H9 (cell line): ENCODE data around the gene PSPC1. TPM values are rescaled to one million over a fixed set of nuclear protein-coding genes. Genes with fewer than 3 reads are reported as not detected.

Experiments used
- DNase-seq: peaks from one replicate; pipeline ENCODE4 v3.0.0-alpha.2; 2017
- H2AFZ ChIP-seq: one replicate; pipeline ENCODE4 v1.6.1; 2013; ENCODE audit warnings: mild to moderate bottlenecking, low read length, control low read depth, moderate library complexity
- H2AK5ac ChIP-seq: 2 replicates; pipeline ENCODE4 v1.6.1; 2013; ENCODE audit warnings: low read length, control low read depth, mixed read lengths; ENCODE audit not compliant: insufficient read length
- H2BK120ac ChIP-seq: one replicate; pipeline ENCODE4 v1.6.1; 2013; ENCODE audit warnings: low read depth, mild to moderate bottlenecking, low read length, control low read depth, inconsistent platforms; ENCODE audit not compliant: poor library complexity, severe bottlenecking
- H2BK12ac ChIP-seq: 2 replicates; pipeline ENCODE4 v1.6.1; 2013; ENCODE audit warnings: low read length, control low read depth, mixed read lengths, low read depth; ENCODE audit not compliant: insufficient read length
- H2BK15ac ChIP-seq: 2 replicates; pipeline ENCODE4 v1.6.1; 2013; ENCODE audit warnings: low read depth, low read length, control low read depth
- H2BK20ac ChIP-seq: one replicate; pipeline ENCODE4 v1.6.1; 2013; ENCODE audit warnings: low read depth, mild to moderate bottlenecking, low read length, control low read depth, inconsistent platforms; ENCODE audit not compliant: poor library complexity, severe bottlenecking
- H2BK5ac ChIP-seq: 2 replicates; pipeline ENCODE4 v1.6.1; 2013; ENCODE audit warnings: low read length, control low read depth, mixed read lengths; ENCODE audit not compliant: insufficient read length
- H3K14ac ChIP-seq: 2 replicates; pipeline ENCODE4 v1.6.1; 2013; ENCODE audit warnings: low read length, control low read depth; ENCODE audit not compliant: insufficient read depth
- H3K18ac ChIP-seq: 2 replicates; pipeline ENCODE4 v1.6.1; 2013; ENCODE audit warnings: low read depth, mild to moderate bottlenecking, mixed read lengths, low read length, control low read depth; ENCODE audit not compliant: insufficient read length
- H3K23ac ChIP-seq: 2 replicates; pipeline ENCODE4 v1.6.1; 2013; ENCODE audit warnings: low read length, control low read depth, mixed read lengths, low read depth; ENCODE audit not compliant: insufficient read length
- H3K23me2 ChIP-seq: 2 replicates; pipeline ENCODE4 v1.6.1; 2013; ENCODE audit warnings: low read depth, mild to moderate bottlenecking, mixed read lengths, low read length, control low read depth; ENCODE audit not compliant: insufficient read length, poor library complexity, severe bottlenecking
- H3K27ac ChIP-seq: 2 replicates; pipeline ENCODE4 v1.5.1; 2013; ENCODE audit warnings: low read length, control low read depth, mixed read lengths, low read depth; ENCODE audit not compliant: insufficient read length
- H3K27me3 ChIP-seq: 2 replicates; pipeline ENCODE4 v1.6.1; 2013; ENCODE audit warnings: low read length, control low read depth, inconsistent platforms; ENCODE audit not compliant: insufficient read depth
- H3K4ac ChIP-seq: 2 replicates; pipeline ENCODE4 v1.6.1; 2013; ENCODE audit warnings: low read depth, mild to moderate bottlenecking, control low read depth, inconsistent platforms, low read length, moderate library complexity
- H3K4me1 ChIP-seq: 2 replicates; pipeline ENCODE4 v1.6.1; 2013; ENCODE audit warnings: low read length, control low read depth, inconsistent platforms; ENCODE audit not compliant: insufficient read depth
- H3K4me2 ChIP-seq: 2 replicates; pipeline ENCODE4 v1.6.1; 2013; ENCODE audit warnings: low read length, control low read depth, mixed read lengths; ENCODE audit not compliant: insufficient read length, insufficient read depth
- H3K56ac ChIP-seq: 2 replicates; pipeline ENCODE4 v1.6.1; 2013; ENCODE audit warnings: low read depth, mild to moderate bottlenecking, mixed read lengths, low read length, control low read depth; ENCODE audit not compliant: insufficient read length
- H3K79me1 ChIP-seq: 2 replicates; pipeline ENCODE4 v1.6.1; 2013; ENCODE audit warnings: low read depth, mild to moderate bottlenecking, moderate library complexity, low read length, control low read depth, inconsistent platforms; ENCODE audit not compliant: insufficient read depth, poor library complexity, severe bottlenecking
- H3K79me2 ChIP-seq: 2 replicates; pipeline ENCODE4 v1.6.1; 2013; ENCODE audit warnings: low read length, control low read depth, inconsistent platforms; ENCODE audit not compliant: insufficient read depth
- H3K9ac ChIP-seq: 2 replicates; pipeline ENCODE4 v1.6.1; 2013; ENCODE audit warnings: low read length, control low read depth, mixed read lengths; ENCODE audit not compliant: insufficient read length; ENCODE audit errors: extremely low read depth
- H3K9me3 ChIP-seq: one replicate; pipeline ENCODE4 v1.6.1; 2013; ENCODE audit warnings: low read depth, low read length, inconsistent platforms; ENCODE audit not compliant: control insufficient read depth
- H3T11ph ChIP-seq: one replicate; pipeline ENCODE4 v1.6.1; 2013; ENCODE audit warnings: mild to moderate bottlenecking, low read length, control low read depth, inconsistent platforms
- H4K20me1 ChIP-seq: one replicate; pipeline ENCODE4 v1.6.1; 2013; ENCODE audit not compliant: control insufficient read depth, insufficient read length, insufficient read depth
- H4K5ac ChIP-seq: 2 replicates; pipeline ENCODE4 v1.6.1; 2013; ENCODE audit warnings: low read depth, mild to moderate bottlenecking, mixed read lengths, low read length, control low read depth; ENCODE audit not compliant: insufficient read length
- H4K8ac ChIP-seq: replicated peaks from 2 replicates; pipeline ENCODE4 v1.6.1; 2013; ENCODE audit warnings: low read length, control low read depth, mixed read lengths, low read depth; ENCODE audit not compliant: insufficient read length
- H4K91ac ChIP-seq: 2 replicates; pipeline ENCODE4 v1.6.1; 2013; ENCODE audit warnings: low read depth, mild to moderate bottlenecking, moderate library complexity, mixed read lengths, low read length, control low read depth; ENCODE audit not compliant: insufficient read length
- H3K27ac Mint-ChIP-seq, 3 experiments: 2 replicates in 2 of 3; 3 replicates in 1 of 3; pipeline ENCODE4 v1.8.0; 2020 to 2021; ENCODE audit warnings: mixed read lengths in 3 of 3, mild to moderate bottlenecking in 1 of 3, moderate library complexity in 1 of 3
- H3K27me3 Mint-ChIP-seq: 2 replicates; pipeline ENCODE4 v1.8.0; 2021; ENCODE audit warnings: low read depth, mild to moderate bottlenecking, moderate library complexity, mixed read lengths
- H3K36me3 Mint-ChIP-seq, 3 experiments: 2 replicates in 2 of 3; 3 replicates in 1 of 3; pipeline ENCODE4 v1.8.0; 2020 to 2021; ENCODE audit warnings: low read depth in 3 of 3, mixed read lengths in 3 of 3; ENCODE audit not compliant: insufficient read depth in 1 of 3
- H3K4me1 Mint-ChIP-seq, 2 experiments: 2 replicates each; pipeline ENCODE4 v1.8.0; 2020; ENCODE audit warnings: mixed read lengths in 2 of 2
- H3K4me3 Mint-ChIP-seq, 2 experiments: 2 replicates in 1 of 2; 3 replicates in 1 of 2; pipeline ENCODE4 v1.8.0; 2020 to 2021; ENCODE audit warnings: mild to moderate bottlenecking in 2 of 2, mixed read lengths in 2 of 2, moderate library complexity in 1 of 2
- H3K9me3 Mint-ChIP-seq, 2 experiments: 2 replicates in 1 of 2; 3 replicates in 1 of 2; pipeline ENCODE4 v1.8.0; 2020; ENCODE audit warnings: mild to moderate bottlenecking in 2 of 2, mixed read lengths in 2 of 2, moderate library complexity in 1 of 2
- WGBS: extraction: QIAGEN DNeasy Blood & Tissue Kit; methylation state at CpG from one replicate; pipeline ENCODE4 v1.1.7; 2013; ENCODE audit warnings: missing lambda C conversion rate, low lambda C conversion rate, mixed read lengths; ENCODE audit not compliant: insufficient read length; ENCODE audit errors: extremely low coverage; 5-methylcytosine and 5-hydroxymethylcytosine counted together
- total RNA-seq: library from RNA; stranded (reverse); gene quantifications from 2 replicates; pipeline ENCODE4 v1.2.1, GENCODE V29; 2021
- TF ChIP-seq, protein P1 (sequence below): fragments of 200-600 bp; sonication (generic); conservative IDR thresholded peaks from 3 replicates; pipeline ENCODE4 v1.8.0; 2021; ENCODE audit warnings: antibody characterized with exemption, mild to moderate bottlenecking

The PSPC1 gene
- total RNA-seq, 1 experiment from 2014 or later, result 134 TPM

GRCh38 chr13:19742643-19743042, 40.1 kb downstream of the PSPC1 start:
- Histone ChIP-seq H2BK5ac (no peak overlapping the region), H3K79me2 (no peaks in the 10 kb centered on the region; the same call in 1 of the 2 replicates), H2BK120ac (no peak overlapping the region), H3K14ac (no peak overlapping the region), H3K4ac (no peak overlapping the region), H3K4me1 (no peaks in the 10 kb centered on the region; the same call in 1 of the 2 replicates), H3K23me2 (no peaks in the 10 kb centered on the region), H3K9ac (no peak overlapping the region), H3K4me2 (no peak overlapping the region), H4K91ac (no peak overlapping the region), H3K79me1 (peaks cover 5% of the 10 kb centered on the region), H4K5ac (no peak overlapping the region), H4K8ac (no peak overlapping the region), H4K20me1 (no peaks in the 10 kb centered on the region), H3K56ac (no peak overlapping the region), H2BK20ac (no peak overlapping the region), H3K9me3 (no peaks in the 10 kb centered on the region), H2BK12ac (no peak overlapping the region), H3K23ac (no peak overlapping the region), H2BK15ac (no peak overlapping the region), H2AFZ (no peak overlapping the region), H3T11ph (no peak overlapping the region), H3K27me3 (no peaks in the 10 kb centered on the region), H3K18ac (no peak overlapping the region), H3K27ac (no peak overlapping the region), H2AK5ac (no peak overlapping the region)
- H3K9me3 Mint-ChIP-seq, result no peaks in the 10 kb centered on the region; a peak in 1 of 5 replicates
- H3K27ac Mint-ChIP-seq, result peak overlapping the region; percentile 6 to 96 (median 35); a peak in 6 of 7 replicates
- no peak for DNase-seq
- H3K36me3 Mint-ChIP-seq, result peaks cover 24 to 60% (median 60%) of the 10 kb centered on the region in 3 experiments
- H3K4me1 Mint-ChIP-seq, result peaks cover 11 to 22% of the 10 kb centered on the region in 2 experiments
- no peak overlapping the region for H3K4me3 Mint-ChIP-seq
- TF ChIP-seq, protein P1, sequence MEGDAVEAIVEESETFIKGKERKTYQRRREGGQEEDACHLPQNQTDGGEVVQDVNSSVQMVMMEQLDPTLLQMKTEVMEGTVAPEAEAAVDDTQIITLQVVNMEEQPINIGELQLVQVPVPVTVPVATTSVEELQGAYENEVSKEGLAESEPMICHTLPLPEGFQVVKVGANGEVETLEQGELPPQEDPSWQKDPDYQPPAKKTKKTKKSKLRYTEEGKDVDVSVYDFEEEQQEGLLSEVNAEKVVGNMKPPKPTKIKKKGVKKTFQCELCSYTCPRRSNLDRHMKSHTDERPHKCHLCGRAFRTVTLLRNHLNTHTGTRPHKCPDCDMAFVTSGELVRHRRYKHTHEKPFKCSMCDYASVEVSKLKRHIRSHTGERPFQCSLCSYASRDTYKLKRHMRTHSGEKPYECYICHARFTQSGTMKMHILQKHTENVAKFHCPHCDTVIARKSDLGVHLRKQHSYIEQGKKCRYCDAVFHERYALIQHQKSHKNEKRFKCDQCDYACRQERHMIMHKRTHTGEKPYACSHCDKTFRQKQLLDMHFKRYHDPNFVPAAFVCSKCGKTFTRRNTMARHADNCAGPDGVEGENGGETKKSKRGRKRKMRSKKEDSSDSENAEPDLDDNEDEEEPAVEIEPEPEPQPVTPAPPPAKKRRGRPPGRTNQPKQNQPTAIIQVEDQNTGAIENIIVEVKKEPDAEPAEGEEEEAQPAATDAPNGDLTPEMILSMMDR, result no peak
- no peaks in the 10 kb centered on the region for H3K27me3 Mint-ChIP-seq
- no CpG with 5 or more reads among the region's 5 CpGs for WGBS
